Fibroblast of pulmonary artery (primary cell): ENCODE measurements around the gene ALDH7A1.

ENCODE experiments used
- DNase-seq: peaks from one replicate; pipeline ENCODE4 v3.0.0-alpha.2; 2010; ENCODE audit warnings: low read depth
- H3K4me3 ChIP-seq: replicated peaks from 2 replicates; pipeline ENCODE4 v1.5.1; 2011; ENCODE audit warnings: low read depth, mild to moderate bottlenecking, control low read depth, low read length, moderate library complexity
- TF ChIP-seq, protein P1 (sequence below): IDR thresholded peaks from 2 replicates; pipeline ENCODE4 v1.5.1; 2011; ENCODE audit warnings: mild to moderate bottlenecking, control low read depth, low read length, inconsistent platforms; ENCODE audit errors: missing control alignments

Gene ALDH7A1

DNA sequence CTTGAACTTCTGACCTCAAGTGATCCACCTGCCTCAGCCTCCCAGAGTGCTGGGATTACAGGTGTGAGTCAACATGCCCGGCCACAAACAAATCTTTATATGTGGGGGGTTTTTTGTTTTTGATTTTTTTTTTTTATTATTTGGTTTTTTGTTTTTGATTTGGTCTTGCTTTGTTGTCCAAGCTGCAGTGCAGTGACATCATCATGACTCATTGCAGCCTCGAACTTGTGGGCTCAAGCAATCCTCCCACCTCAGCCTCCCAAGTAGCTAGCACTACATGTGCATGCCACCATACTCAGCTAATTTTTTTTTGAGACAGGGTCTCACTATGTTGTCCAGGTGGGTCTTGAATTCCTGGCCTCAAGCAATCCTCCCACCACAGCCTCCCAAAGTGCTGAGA is 42.4 kb downstream of the ALDH7A1 start:
- TF ChIP-seq, protein P1, sequence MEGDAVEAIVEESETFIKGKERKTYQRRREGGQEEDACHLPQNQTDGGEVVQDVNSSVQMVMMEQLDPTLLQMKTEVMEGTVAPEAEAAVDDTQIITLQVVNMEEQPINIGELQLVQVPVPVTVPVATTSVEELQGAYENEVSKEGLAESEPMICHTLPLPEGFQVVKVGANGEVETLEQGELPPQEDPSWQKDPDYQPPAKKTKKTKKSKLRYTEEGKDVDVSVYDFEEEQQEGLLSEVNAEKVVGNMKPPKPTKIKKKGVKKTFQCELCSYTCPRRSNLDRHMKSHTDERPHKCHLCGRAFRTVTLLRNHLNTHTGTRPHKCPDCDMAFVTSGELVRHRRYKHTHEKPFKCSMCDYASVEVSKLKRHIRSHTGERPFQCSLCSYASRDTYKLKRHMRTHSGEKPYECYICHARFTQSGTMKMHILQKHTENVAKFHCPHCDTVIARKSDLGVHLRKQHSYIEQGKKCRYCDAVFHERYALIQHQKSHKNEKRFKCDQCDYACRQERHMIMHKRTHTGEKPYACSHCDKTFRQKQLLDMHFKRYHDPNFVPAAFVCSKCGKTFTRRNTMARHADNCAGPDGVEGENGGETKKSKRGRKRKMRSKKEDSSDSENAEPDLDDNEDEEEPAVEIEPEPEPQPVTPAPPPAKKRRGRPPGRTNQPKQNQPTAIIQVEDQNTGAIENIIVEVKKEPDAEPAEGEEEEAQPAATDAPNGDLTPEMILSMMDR: no peak
- no peak overlapping the region for H3K4me3 ChIP-seq
- no peak for DNase-seq

DNA sequence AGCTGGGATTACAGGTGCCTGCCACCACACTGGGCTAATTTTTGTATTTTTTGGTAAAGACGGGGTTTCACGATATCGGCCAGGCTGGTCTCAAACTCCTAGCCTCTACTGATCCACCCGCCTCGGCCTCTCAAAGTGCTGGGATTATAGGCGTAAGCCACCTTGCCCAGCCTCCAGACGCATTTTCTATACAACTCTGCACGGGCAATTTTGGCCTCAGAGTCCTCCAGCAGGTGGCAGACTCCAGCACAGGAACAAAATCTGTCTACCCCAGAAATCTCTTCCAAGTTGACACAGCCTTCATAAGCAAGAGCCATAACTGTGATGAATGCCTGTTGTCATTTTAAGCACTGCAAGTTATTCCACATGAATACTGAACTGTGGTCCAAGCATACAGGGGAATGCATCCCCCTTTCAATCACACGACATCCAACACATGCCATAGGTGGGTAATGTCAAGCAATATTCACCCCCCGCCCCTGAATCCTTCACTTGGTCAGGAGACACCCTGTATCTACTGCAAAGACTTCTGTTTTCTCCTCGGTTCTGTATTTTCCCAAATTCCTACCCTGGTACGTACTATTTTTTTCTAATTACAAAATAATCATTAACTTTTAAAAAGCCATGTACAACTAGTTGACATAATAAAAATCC is 50.8 kb downstream of the ALDH7A1 start:
- DNase-seq: peak; percentile 62
- TF ChIP-seq, protein P1: peak; percentile 74
- no peak overlapping the region for H3K4me3 ChIP-seq

GRCh38 chr5:126543660-126544059 is 51.4 kb downstream of the ALDH7A1 start:
- DNase-seq: no peak
- H3K4me3 ChIP-seq: no peak overlapping the region
- TF ChIP-seq, protein P1: no peak

DNA sequence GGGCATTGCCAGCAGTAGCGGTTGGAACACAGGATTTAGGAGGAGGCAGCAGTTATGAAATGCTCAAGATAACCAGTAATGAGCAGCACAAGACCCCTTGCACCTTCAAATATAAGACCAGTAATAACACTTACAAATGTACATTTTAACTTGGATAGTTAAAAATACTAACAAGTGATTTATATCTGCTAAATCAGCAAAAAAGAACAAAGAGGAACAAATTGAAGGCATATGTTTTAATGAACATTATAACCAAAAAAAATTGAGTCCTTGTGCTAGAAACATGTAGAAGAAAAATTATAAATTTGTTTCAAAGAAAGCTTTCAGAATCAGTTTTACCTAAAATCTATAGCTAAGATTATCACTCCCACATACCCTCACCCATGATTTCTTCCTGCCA is 52.0 kb downstream of the ALDH7A1 start:
- DNase-seq: no peak
- TF ChIP-seq, protein P1: no peak
- no peak overlapping the region for H3K4me3 ChIP-seq

DNA sequence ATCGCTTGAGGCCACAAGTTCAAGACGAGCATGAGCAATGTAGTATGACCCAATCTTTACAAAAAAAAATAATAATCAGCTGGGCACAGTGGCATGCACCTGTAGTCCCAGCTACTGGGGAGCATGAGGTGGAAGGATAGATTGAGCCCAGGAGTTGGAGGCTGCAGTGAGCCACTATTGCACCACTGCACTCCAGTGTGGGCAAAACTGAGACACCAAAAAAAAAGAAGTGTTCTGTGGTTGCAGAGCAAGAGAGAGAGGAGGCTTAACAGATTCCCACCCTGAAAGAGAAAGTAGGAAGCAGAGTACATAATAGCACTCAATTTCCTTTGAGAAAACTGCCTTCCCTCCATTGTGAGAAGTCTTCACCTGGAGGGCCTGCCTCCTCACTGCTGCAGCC is 52.6 kb downstream of the ALDH7A1 start:
- H3K4me3 ChIP-seq: no peak overlapping the region
- TF ChIP-seq, protein P1: no peak
- no peak for DNase-seq

DNA sequence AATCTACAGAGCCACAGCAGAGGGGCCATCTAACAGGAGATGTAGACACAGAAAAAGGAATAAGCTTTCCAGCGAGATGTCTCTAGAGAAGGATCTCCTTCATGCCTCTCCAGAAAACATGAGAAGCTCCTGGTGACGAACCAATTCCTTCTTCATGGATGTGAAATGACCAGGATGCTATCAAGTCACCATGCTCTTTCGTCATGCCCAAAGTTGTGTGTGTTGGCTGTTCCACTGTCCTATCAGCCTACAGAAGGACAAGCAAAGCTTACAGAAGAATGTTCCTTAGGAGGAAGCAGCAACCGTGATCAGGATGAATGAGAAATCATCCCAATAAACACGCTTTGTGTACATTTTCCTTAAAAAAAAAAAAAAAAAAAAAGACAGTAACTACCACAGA is 54.4 kb downstream of the ALDH7A1 start:
- DNase-seq: no peak
- TF ChIP-seq, protein P1: no peak
- H3K4me3 ChIP-seq: no peak overlapping the region

- no peak overlapping the region for H3K4me3 ChIP-seq
- no peak for DNase-seq
- TF ChIP-seq, protein P1: no peak
Observed at GRCh38 chr5:126538579-126538978, 56.4 kb downstream of the ALDH7A1 start.
